T-helper 17 cell (primary cell): ENCODE data around the gene SLC16A5. TPM values are rescaled to one million over a fixed set of nuclear protein-coding genes. Genes with fewer than 3 reads are reported as not detected.
"Not testable (repeated sequence)": the region's sequence is repeated elsewhere in the genome, so short reads cannot be mapped to it uniquely, and the experiment has no call there.

Experiments
- ATAC-seq: fragments of 150-1000 bp; cut with Tn5 transposase; 2 replicates; pipeline ENCODE4 v1.10.0; 2021; ENCODE audit warnings: mild to moderate bottlenecking, moderate library complexity
- DNase-seq, 3 donors: peaks; one replicate each; pipeline versions ENCODE4 v3.0.0 to v3.0.0-alpha.2; 2020 to 2021
- H3K9me3 ChIP-seq: one replicate; pipeline ENCODE4 v1.7.0; 2013; ENCODE audit warnings: low read length, mild to moderate bottlenecking; ENCODE audit not compliant: control insufficient read depth, poor library complexity, severe bottlenecking
- H3K27ac Mint-ChIP-seq: one replicate; pipeline ENCODE4 v1.8.0; 2022; ENCODE audit warnings: mild to moderate bottlenecking, moderate library complexity, mixed read lengths
- H3K27me3 Mint-ChIP-seq: one replicate; pipeline ENCODE4 v1.8.0; 2022; ENCODE audit warnings: mixed read lengths
- H3K36me3 Mint-ChIP-seq: one replicate; pipeline ENCODE4 v1.8.0; 2022; ENCODE audit warnings: low read depth, mixed read lengths
- H3K4me1 Mint-ChIP-seq: one replicate; pipeline ENCODE4 v1.8.0; 2022; ENCODE audit warnings: mild to moderate bottlenecking, mixed read lengths
- H3K4me3 Mint-ChIP-seq: one replicate; pipeline ENCODE4 v1.8.0; 2022; ENCODE audit warnings: mild to moderate bottlenecking, moderate library complexity, mixed read lengths
- total RNA-seq, 4 donors: library from RNA in 2 of 4; stranded (reverse) in 2 of 4; gene quantifications; one replicate each; pipeline ENCODE4 v1.2.3 and lab custom pipeline; 2022 to 2026

SLC16A5 gene, protein sequence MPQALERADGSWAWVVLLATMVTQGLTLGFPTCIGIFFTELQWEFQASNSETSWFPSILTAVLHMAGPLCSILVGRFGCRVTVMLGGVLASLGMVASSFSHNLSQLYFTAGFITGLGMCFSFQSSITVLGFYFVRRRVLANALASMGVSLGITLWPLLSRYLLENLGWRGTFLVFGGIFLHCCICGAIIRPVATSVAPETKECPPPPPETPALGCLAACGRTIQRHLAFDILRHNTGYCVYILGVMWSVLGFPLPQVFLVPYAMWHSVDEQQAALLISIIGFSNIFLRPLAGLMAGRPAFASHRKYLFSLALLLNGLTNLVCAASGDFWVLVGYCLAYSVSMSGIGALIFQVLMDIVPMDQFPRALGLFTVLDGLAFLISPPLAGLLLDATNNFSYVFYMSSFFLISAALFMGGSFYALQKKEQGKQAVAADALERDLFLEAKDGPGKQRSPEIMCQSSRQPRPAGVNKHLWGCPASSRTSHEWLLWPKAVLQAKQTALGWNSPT
- total RNA-seq (10 to 100 TPM; 11.7 to 14.9 TPM), total RNA-seq (lab: John Stamatoyannopoulos, UW) (11.0 to 13.9 reads per million in 2 donors)

DNA sequence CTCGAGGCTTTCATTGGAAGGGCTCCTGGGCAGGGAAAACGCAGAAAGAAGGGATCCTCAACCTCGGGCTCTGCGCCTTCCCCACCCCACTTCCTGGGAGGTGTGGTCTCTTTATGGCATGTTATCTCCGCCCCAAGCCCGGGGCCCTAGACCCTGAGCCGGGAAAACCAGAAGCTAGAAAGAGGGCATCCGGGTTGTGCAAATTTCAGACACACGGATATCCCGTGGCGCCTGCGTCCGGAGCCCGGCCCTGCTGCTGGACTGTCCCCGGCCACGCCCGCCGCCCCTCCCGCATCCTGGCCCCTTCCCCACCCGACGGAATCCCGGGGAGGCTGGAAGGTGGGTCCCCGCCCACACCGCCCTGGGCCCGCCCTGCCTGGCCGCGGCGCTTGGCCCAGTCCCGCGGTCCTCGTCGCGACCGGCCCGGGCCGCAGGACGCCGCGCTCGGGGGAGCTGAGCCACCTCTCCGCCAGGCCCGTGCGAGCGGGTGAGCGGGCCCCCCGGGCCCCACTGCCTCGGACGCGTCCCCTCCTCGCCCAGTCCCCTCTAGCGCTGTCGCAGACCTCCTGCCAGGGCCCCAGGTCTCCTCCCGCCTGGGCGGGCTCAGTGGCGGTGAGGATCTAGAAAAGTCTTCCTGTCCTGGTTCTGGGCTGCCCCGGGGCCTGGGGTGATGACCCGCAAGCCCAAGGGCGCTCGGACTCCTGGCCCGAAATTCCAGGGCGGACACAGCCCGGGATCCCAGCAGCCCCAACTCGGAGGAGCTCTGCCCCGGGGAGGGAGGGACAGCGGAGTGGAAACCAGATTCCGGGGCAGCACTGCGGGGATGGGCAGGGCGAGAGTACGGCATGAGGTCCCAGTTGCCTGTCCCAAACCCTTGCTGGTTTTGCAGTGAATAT is at the start of gene SLC16A5:
Gene SLC16A5 (plus strand): TSS at position 397 of the 896 bp plus-strand sequence. CDS start 5,683 bp downstream, outside the sequence.
- H3K27me3 Mint-ChIP-seq: no peaks in the 10 kb centered on the region
- DNase-seq (peak in 2 of 3 donors; percentile 27 to 29), ATAC-seq (peak; percentile 74)
- peak within 1 kb of the TSS; percentile 89 for H3K4me3 Mint-ChIP-seq
- H3K27ac Mint-ChIP-seq: peak within 1 kb of the TSS; percentile 71
- H3K9me3 ChIP-seq: no peaks in the 10 kb centered on the region
- H3K4me1 Mint-ChIP-seq: peaks cover 54% of the 10 kb centered on the region
- H3K36me3 Mint-ChIP-seq: peaks cover 2% of the 10 kb centered on the region

GRCh38 chr17:75039238-75039637 is 48.5 kb upstream of the SLC16A5 start:
- DNase-seq (no peak), ATAC-seq (no peak)
- Mint-ChIP-seq H3K27ac (peak overlapping the region; percentile 24), H3K4me1 (peaks cover 29% of the 10 kb centered on the region), H3K27me3 (no peaks in the 10 kb centered on the region), H3K4me3 (no peak overlapping the region), H3K36me3 (peaks cover 5% of the 10 kb centered on the region)
- no peaks in the 10 kb centered on the region for H3K9me3 ChIP-seq

DNA sequence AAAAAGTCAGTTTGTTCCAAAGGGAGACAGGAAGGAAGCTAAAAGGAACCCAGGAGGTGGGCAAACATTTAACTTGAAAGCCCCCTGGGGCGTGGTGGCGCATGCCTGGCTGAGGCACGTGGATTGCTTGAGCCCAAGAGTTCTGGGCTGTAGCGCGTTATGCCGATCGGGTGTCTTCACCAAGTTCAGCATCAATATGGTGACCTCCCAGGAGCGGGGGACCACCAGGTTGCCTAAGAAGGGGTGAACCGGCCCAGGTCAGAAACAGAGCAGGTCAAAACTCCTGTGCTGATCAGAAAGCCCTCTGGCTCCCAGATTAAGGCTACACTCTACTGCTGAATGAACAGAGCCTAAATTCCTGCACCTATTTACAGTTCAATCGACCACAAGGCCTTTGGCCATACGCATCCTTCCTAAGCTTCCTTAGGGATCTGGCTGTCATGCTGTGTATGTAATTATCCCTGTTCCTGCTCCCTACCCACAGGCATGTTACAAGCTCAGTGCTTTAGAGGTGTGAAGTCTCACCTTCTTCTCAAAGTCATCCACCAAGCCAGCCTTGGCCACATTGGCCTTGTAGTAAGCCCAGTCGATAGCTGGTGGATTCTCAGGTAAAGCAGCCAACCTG is 46.0 kb upstream of the SLC16A5 start:
- H3K9me3 ChIP-seq: no peaks in the 10 kb centered on the region
- Mint-ChIP-seq H3K27ac (peak overlapping the region; percentile 16), H3K4me3 (no peak overlapping the region), H3K36me3 (peaks cover 5% of the 10 kb centered on the region), H3K4me1 (peaks cover 24% of the 10 kb centered on the region), H3K27me3 (no peaks in the 10 kb centered on the region)
- ATAC-seq: no peak
- no peak for DNase-seq

GRCh38 chr17:75043789-75044188 is 44.0 kb upstream of the SLC16A5 start:
- H3K9me3 ChIP-seq, DNase-seq, H3K27me3 Mint-ChIP-seq, H3K36me3 Mint-ChIP-seq, H3K4me3 Mint-ChIP-seq, H3K27ac Mint-ChIP-seq, ATAC-seq: not testable (repeated sequence)
- peaks cover 29% of the 10 kb centered on the region for H3K4me1 Mint-ChIP-seq

DNA sequence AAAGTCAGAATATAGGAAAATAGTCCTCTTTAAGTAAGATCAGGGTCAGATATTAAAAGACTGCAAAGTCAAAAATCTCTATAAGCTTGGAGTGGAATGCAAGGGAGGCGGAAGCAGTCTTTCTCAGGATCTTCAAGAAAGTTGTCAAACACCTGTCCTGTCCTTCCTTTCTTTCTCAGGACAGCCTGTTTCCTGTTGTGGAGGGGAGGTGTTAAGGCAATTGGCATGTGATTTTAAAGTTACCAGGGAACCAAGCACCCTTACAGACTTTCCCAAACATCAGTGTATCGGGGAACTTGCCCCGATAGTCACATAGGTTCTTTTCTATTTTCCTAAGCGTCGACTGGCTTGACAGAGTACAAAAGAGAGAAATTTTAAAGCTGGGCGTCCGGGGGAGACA is 43.0 kb upstream of the SLC16A5 start:
- H3K4me1 Mint-ChIP-seq: peaks cover 31% of the 10 kb centered on the region

DNA sequence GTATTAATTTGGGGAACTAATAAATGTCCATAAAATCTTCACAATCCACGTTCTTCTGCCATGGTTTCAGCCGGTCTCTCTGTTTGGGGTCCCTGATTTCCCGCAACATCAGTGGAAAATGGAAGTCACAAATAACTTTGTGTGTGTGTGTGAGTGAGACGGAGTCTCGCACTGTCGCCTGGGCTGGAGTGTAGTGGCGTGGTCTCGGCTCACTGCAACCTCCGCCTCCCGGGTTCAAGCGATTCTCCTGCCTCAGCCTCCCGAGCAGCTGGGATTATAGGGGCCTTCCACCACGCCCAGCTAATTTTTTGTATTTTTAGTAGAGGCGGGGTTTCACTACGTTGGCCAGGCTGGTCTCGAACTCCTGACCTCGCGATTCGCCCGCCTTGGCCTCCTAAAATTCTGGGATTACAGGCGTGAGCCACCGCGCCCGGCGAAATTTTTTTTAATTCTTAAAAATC is 41.8 kb upstream of the SLC16A5 start:
- not testable (repeated sequence) for H3K27me3 Mint-ChIP-seq, DNase-seq, H3K9me3 ChIP-seq, H3K36me3 Mint-ChIP-seq, ATAC-seq
- Mint-ChIP-seq H3K4me1 (peaks cover 28% of the 10 kb centered on the region), H3K4me3 (peak overlapping the region; percentile 96), H3K27ac (peak overlapping the region; percentile 94)

More for the DNA sequence above, 43.0 kb upstream of the SLC16A5 start:
- Mint-ChIP-seq H3K4me3 (peak overlapping the region; percentile 72), H3K36me3 (peaks cover 6% of the 10 kb centered on the region), H3K27ac (no peak overlapping the region), H3K27me3 (no peaks in the 10 kb centered on the region)
- H3K9me3 ChIP-seq: no peaks in the 10 kb centered on the region
- ATAC-seq (no peak), DNase-seq (no peak)

DNA sequence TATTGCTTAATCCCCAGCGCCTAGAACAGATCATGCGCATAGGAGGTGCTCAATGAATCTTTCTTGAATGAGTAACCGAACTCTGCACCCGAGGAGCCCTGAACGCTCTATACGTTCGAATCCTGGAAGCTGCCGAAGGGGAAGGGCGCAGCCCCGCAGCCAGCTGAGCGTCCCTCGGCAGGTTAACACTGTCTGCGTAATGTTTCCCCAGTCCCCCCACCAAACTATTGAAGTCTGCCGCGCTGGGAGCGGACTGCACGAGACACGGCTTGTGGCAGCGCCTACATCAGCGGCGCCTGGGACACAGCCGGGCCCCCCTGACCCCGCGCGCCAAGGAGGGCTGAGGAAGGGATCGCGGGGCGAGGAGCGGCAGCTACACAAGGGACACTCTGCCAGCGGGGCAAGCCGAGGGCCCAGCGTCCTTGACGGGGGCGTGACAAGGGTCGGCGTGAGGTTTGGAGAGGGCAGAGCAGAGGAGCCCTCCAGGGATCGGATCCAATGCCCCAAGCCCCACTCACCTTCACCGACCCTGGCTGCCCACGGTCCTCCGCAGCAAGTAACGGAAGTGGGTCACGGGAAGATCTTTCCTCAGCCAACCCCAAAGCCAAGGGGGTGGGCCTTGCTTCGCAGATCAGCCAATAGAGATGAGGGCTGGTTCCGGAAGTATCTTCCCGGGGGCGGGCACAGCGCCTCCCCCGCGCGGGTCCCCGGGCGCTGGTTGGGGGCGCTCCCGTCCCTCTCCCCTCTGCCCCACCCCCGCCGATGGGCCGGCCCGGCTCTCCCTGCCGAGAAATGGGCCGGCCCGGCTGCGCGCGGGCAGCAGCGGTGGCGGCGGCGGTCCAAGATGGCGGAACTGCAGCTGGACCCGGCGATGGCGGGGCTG is 41.1 kb upstream of the SLC16A5 start, which contains the start of the genes ATP5PD and KCTD2:
Gene ATP5PD (minus strand): TSS at position 563 of the 883 bp plus-strand sequence. CDS start 4,319 bp downstream, outside the sequence.
Gene KCTD2 (plus strand): TSS at position 819 of the 883 bp plus-strand sequence. CDS start 26 bp downstream, at position 845.
- DNase-seq: peak; percentile 86 to 91 (median 91)
- peak within 1 kb of the TSS; percentile 98 for H3K4me3 Mint-ChIP-seq
- H3K27ac Mint-ChIP-seq: peak within 1 kb of the TSS; percentile 94
- peak; percentile 96 for ATAC-seq
- peaks cover 29% of the 10 kb centered on the region for H3K4me1 Mint-ChIP-seq
- H3K27me3 Mint-ChIP-seq: no peaks in the 10 kb centered on the region
- H3K36me3 Mint-ChIP-seq: peaks cover 2% of the 10 kb centered on the region
- H3K9me3 ChIP-seq: no peaks in the 10 kb centered on the region

DNA sequence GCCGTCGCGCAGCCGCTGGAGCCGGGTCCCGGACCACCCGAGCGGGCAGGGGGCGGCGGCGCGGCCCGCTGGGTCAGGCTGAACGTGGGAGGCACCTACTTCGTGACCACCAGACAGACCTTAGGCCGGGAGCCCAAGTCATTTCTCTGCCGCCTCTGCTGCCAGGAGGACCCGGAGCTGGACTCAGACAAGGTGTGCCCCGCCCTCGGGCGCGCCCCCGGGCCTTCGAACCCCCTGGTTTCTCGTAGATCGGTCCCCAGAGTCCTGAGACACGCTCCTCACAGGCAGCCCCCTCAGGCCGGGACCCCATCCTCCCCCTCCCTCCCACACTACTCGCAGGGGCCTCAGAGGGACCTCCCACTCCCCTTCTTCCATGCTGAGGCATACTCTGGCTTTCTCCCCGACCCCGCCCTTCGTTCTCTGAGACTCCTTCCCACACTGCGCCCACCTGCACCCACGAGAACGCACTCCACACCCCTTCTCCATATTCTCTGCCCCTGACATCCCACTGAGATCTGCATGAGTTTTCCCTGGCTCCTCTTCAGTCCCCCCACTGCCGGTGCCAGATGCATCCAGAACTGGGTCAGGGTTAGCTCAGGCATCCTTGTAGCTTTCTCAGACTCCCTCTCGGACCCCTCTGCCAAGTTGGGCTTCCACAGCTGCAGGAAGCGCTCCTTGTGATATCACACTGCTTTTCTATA is 40.2 kb upstream of the SLC16A5 start:
- DNase-seq: no peak
- Mint-ChIP-seq H3K27me3 (no peaks in the 10 kb centered on the region), H3K27ac (peak overlapping the region; percentile 89), H3K4me3 (peak overlapping the region; percentile 98), H3K36me3 (peaks cover 4% of the 10 kb centered on the region), H3K4me1 (peaks cover 28% of the 10 kb centered on the region)
- no peaks in the 10 kb centered on the region for H3K9me3 ChIP-seq
- ATAC-seq: no peak

DNA sequence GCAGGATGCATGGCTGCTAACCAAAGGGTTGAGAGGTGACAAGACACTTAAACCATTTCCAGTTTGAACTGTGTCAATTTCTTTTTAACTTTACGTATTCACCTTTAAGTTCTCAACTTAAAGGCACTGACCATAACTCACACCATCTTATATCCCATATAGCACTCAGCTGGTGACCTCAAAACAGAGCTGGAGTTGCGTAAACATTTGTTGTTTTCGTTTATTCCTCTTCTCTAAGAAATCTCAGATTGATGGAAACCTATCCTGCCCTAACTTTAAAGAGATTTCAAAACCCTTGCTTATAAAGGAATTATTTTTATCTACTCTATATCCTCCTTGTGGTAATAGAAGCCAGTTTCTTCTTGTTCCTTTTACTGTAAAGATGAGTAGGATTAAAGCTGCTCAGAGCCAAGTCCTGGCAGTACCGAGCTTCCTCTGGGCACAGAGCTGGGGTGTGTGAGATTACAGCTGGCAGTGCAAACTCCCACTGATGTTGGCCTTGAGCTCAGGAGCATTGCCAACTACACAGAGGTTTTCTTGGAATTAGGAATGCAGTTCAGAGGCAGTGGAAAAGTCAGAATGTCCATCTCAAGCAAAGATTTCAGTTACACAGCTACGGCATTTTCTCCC is 39.4 kb upstream of the SLC16A5 start:
- Mint-ChIP-seq H3K27ac (peak overlapping the region; percentile 89), H3K4me1 (peaks cover 28% of the 10 kb centered on the region), H3K36me3 (peaks cover 4% of the 10 kb centered on the region), H3K4me3 (peak overlapping the region; percentile 98), H3K27me3 (no peaks in the 10 kb centered on the region)
- ATAC-seq (no peak), DNase-seq (no peak)
- no peaks in the 10 kb centered on the region for H3K9me3 ChIP-seq

GRCh38 chr17:75049057-75049456 is 38.7 kb upstream of the SLC16A5 start:
- H3K4me3 Mint-ChIP-seq: no peak overlapping the region
- peaks cover 27% of the 10 kb centered on the region for H3K4me1 Mint-ChIP-seq
- H3K27ac Mint-ChIP-seq: no peak overlapping the region
- peaks cover 4% of the 10 kb centered on the region for H3K36me3 Mint-ChIP-seq
- DNase-seq (no peak), ATAC-seq (no peak)
- H3K27me3 Mint-ChIP-seq: no peaks in the 10 kb centered on the region
- no peaks in the 10 kb centered on the region for H3K9me3 ChIP-seq

- no peak overlapping the region for H3K4me3 Mint-ChIP-seq
- peaks cover 4% of the 10 kb centered on the region for H3K36me3 Mint-ChIP-seq
Observed at GRCh38 chr17:75049706-75050105, 38.0 kb upstream of the SLC16A5 start.

More at GRCh38 chr17:75049706-75050105, 38.0 kb upstream of the SLC16A5 start:
- H3K9me3 ChIP-seq: no peaks in the 10 kb centered on the region
- ATAC-seq: no peak
- Mint-ChIP-seq H3K4me1 (peaks cover 25% of the 10 kb centered on the region), H3K27ac (no peak overlapping the region), H3K27me3 (no peaks in the 10 kb centered on the region)
- DNase-seq: no peak
